Activated naive CD4-positive, alpha-beta T cell treated with anti-CD3 and anti-CD28 coated beads, Interleukin-2, amount 10 ng/mL, durations not matched to agents 7 days and 5 days (primary cell): ENCODE data around the gene IFNA5.

ENCODE experiments used
- CTCF ChIA-PET: fragments of 350-600 bp; sonication (Branson Sonifier 250); formaldehyde crosslinking; loops from one replicate; lab custom pipeline; 2021; ENCODE audit warnings: antibody characterized with exemption; lab: Charles Lee
- DNase-seq: peaks from one replicate; pipeline ENCODE4 v3.0.0-alpha.2; 2020
- H3K27ac Mint-ChIP-seq: one replicate; pipeline ENCODE4 v1.8.0; 2021; ENCODE audit warnings: mild to moderate bottlenecking, moderate library complexity, mixed read lengths
- H3K27me3 Mint-ChIP-seq: one replicate; pipeline ENCODE4 v1.8.0; 2021; ENCODE audit warnings: mild to moderate bottlenecking, mixed read lengths
- H3K36me3 Mint-ChIP-seq: one replicate; pipeline ENCODE4 v1.8.0; 2021; ENCODE audit warnings: mixed read lengths
- H3K4me1 Mint-ChIP-seq: one replicate; pipeline ENCODE4 v1.8.0; 2021; ENCODE audit warnings: mixed read lengths
- H3K4me3 Mint-ChIP-seq: one replicate; pipeline ENCODE4 v1.8.0; 2021; ENCODE audit warnings: mild to moderate bottlenecking, moderate library complexity, mixed read lengths
- H3K9me3 Mint-ChIP-seq: one replicate; pipeline ENCODE4 v1.8.0; 2021; ENCODE audit warnings: mixed read lengths

The IFNA5 gene

GRCh38 chr9:21268347-21268657 is 36.8 kb downstream of the IFNA5 start:
- H3K27ac Mint-ChIP-seq, result no peak overlapping the region
- no peaks in the 10 kb centered on the region for H3K36me3 Mint-ChIP-seq
- CTCF ChIA-PET, result no interaction called here

GRCh38 chr9:21267485-21268346 is 37.4 kb downstream of the IFNA5 start:
- Mint-ChIP-seq H3K4me3 (no peak overlapping the region), H3K9me3 (no peaks in the 10 kb centered on the region), H3K4me1 (no peaks in the 10 kb centered on the region), H3K27ac (no peak overlapping the region), H3K36me3 (no peaks in the 10 kb centered on the region), H3K27me3 (peaks cover 34% of the 10 kb centered on the region)
- CTCF ChIA-PET, result interaction anchor here (1.0 kb wide), 1 partner anchor 15 kb away, joined by 4 read pairs; no protein-coding TSS in a partner anchor
- no peak for DNase-seq

More at GRCh38 chr9:21268347-21268657, 36.8 kb downstream of the IFNA5 start:
- Mint-ChIP-seq H3K9me3 (no peaks in the 10 kb centered on the region), H3K4me1 (no peaks in the 10 kb centered on the region), H3K27me3 (peaks cover 31% of the 10 kb centered on the region), H3K4me3 (no peak overlapping the region)
- no peak for DNase-seq

GRCh38 chr9:21266733-21267484 is 38.2 kb downstream of the IFNA5 start:
- Mint-ChIP-seq H3K27me3 (peaks cover 37% of the 10 kb centered on the region), H3K27ac (no peak overlapping the region), H3K36me3 (no peaks in the 10 kb centered on the region), H3K4me3 (no peak overlapping the region), H3K9me3 (no peaks in the 10 kb centered on the region), H3K4me1 (no peaks in the 10 kb centered on the region)
- DNase-seq, result no peak
- CTCF ChIA-PET, result interaction anchor here (1.0 kb wide), 1 partner anchor 14 kb away, joined by 4 read pairs; no protein-coding TSS in a partner anchor

- CTCF ChIA-PET, result interaction anchor here (0.6 to 1.4 kb wide), 2 partner anchors 30 to 510 kb away, joined by 3 read pairs; no protein-coding TSS in a partner anchor
- no peak for DNase-seq
- Mint-ChIP-seq H3K4me3 (no peak overlapping the region), H3K27ac (no peak overlapping the region), H3K9me3 (no peaks in the 10 kb centered on the region), H3K4me1 (no peaks in the 10 kb centered on the region), H3K36me3 (no peaks in the 10 kb centered on the region), H3K27me3 (peaks cover 37% of the 10 kb centered on the region)
These were observed 39.5 kb downstream of the IFNA5 start for GRCh38 chr9:21265421-21266189.

- no peak for DNase-seq
- no peaks in the 10 kb centered on the region for H3K9me3 Mint-ChIP-seq
- H3K27ac Mint-ChIP-seq, result no peak overlapping the region
- H3K27me3 Mint-ChIP-seq, result peaks cover 37% of the 10 kb centered on the region
- CTCF ChIA-PET, result interaction anchor here (0.6 to 1.2 kb wide), 2 partner anchors 58 to 71 kb away, joined by 3 to 4 read pairs; no protein-coding TSS in a partner anchor
- no peaks in the 10 kb centered on the region for H3K36me3 Mint-ChIP-seq
- peaks cover 5% of the 10 kb centered on the region for H3K4me1 Mint-ChIP-seq
- H3K4me3 Mint-ChIP-seq, result no peak overlapping the region
These were observed 49.4 kb downstream of the IFNA5 start for GRCh38 chr9:21255538-21256212.
